B cell (primary cell): ENCODE data around the gene GLCE.

Experiments
- EZH2 ChIP-seq: IDR thresholded peaks from 2 replicates; pipeline ENCODE4 v1.6.1; 2012; ENCODE audit warnings: borderline replicate concordance, low read depth, mild to moderate bottlenecking, moderate library complexity, low read length; ENCODE audit not compliant: insufficient read depth, poor library complexity, severe bottlenecking
- TF ChIP-seq, protein P1 (sequence below): fragments of 200-600 bp; IDR thresholded peaks from one replicate; pipeline ENCODE4 v1.8.0; 2022; ENCODE audit warnings: antibody characterized with exemption, mild to moderate bottlenecking

DNA sequence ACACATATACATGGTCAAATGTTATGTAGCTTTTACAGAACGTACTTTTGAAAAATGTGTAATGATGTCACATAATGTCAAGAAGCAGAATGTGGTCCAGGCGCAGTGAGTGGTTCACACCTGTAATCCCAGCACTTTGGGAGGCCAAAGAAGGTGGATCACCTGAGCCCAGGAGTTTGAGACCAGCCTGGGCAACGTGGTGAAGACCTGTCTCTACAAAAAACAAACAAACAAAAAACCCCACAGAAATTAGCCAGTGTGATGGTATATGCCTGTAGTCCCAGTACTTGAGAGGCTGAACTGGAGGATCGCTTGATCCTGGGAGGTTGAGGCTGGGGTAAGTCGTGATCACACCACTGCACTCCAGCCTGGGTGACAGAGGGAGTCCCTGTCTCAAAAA, 15.9 kb upstream of the GLCE start:
- TF ChIP-seq, protein P1, sequence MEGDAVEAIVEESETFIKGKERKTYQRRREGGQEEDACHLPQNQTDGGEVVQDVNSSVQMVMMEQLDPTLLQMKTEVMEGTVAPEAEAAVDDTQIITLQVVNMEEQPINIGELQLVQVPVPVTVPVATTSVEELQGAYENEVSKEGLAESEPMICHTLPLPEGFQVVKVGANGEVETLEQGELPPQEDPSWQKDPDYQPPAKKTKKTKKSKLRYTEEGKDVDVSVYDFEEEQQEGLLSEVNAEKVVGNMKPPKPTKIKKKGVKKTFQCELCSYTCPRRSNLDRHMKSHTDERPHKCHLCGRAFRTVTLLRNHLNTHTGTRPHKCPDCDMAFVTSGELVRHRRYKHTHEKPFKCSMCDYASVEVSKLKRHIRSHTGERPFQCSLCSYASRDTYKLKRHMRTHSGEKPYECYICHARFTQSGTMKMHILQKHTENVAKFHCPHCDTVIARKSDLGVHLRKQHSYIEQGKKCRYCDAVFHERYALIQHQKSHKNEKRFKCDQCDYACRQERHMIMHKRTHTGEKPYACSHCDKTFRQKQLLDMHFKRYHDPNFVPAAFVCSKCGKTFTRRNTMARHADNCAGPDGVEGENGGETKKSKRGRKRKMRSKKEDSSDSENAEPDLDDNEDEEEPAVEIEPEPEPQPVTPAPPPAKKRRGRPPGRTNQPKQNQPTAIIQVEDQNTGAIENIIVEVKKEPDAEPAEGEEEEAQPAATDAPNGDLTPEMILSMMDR, result no peak
- TF ChIP-seq EZH2, result no peak
